ENCODE measurements around the gene FAM222A.
"Not testable (repeated sequence)": the region's sequence is repeated elsewhere in the genome, so short reads cannot be mapped to it uniquely, and the experiment has no call there.

FAM222A gene

DNA sequence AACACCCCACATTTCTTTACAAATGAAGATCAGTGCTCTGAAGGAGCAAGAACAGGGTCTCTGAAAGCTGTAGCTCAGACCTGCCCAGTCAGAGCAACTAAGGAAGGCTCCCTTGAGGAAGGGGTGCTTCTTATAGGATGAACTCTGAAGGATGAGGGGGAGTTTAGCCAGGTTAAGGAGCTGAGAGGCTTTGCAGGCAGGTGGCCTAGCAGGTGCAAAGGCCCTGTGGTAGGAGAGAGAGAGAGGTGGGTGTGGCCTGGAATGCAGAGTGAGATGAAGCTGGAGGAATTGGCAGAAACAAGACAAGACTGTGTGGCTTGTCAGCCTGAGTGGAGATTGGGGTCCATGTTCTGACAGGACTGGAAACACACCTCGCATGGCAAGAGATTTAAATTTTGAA is 20.5 kb upstream of the FAM222A start:
- Histone ChIP-seq H3K27me3 (ENCODE audit: control insufficient read depth, insufficient read depth, low read length, poor library complexity, severe bottlenecking) (no peaks in the 10 kb centered on the region), H3K36me3 (ENCODE audit: control insufficient read depth, insufficient read depth, low read length) (no peaks in the 10 kb centered on the region), H3K9me3 (ENCODE audit: control insufficient read depth, low read length) (no peaks in the 10 kb centered on the region), H3K4me1 (ENCODE audit: control insufficient read depth, insufficient read depth, low read length) (peaks cover 15% of the 10 kb centered on the region), H3K4me3 (ENCODE audit: insufficient read depth, low read depth, low read length) (no peak overlapping the region), H3K27ac (ENCODE audit: insufficient read depth, low read depth, low read length, poor library complexity, severe bottlenecking) (no peak overlapping the region)
- 77 to 100% methylated on average over 1 of the region's 1 CpG for WGBS, 2 experiments

GRCh38 chr12:109693653-109694600 is 19.7 kb upstream of the FAM222A start:
- Histone ChIP-seq H3K4me1 (ENCODE audit: control insufficient read depth, insufficient read depth, low read length) (peaks cover 16% of the 10 kb centered on the region), H3K27me3 (ENCODE audit: control insufficient read depth, insufficient read depth, low read length, poor library complexity, severe bottlenecking) (no peaks in the 10 kb centered on the region), H3K4me3 (ENCODE audit: insufficient read depth, low read depth, low read length) (no peak overlapping the region), H3K9me3 (ENCODE audit: control insufficient read depth, low read length) (no peaks in the 10 kb centered on the region), H3K27ac (ENCODE audit: insufficient read depth, low read depth, low read length, poor library complexity, severe bottlenecking) (no peak overlapping the region), H3K36me3 (ENCODE audit: control insufficient read depth, insufficient read depth, low read length) (no peaks in the 10 kb centered on the region)
- 66 to 78% methylated on average over 9 to 11 of the region's 11 CpGs for WGBS, 2 experiments

- not testable (repeated sequence) for H3K9me3 ChIP-seq (ENCODE audit: control insufficient read depth, low read length); H3K27ac ChIP-seq (ENCODE audit: insufficient read depth, low read depth, low read length, poor library complexity, severe bottlenecking); H3K36me3 ChIP-seq (ENCODE audit: control insufficient read depth, insufficient read depth, low read length); H3K4me3 ChIP-seq (ENCODE audit: insufficient read depth, low read depth, low read length); H3K27me3 ChIP-seq (ENCODE audit: control insufficient read depth, insufficient read depth, low read length, poor library complexity, severe bottlenecking)
- 80 to 92% methylated on average over 5 to 6 of the region's 6 CpGs for WGBS, 2 experiments
- H3K4me1 ChIP-seq (ENCODE audit: control insufficient read depth, insufficient read depth, low read length), result peaks cover 16% of the 10 kb centered on the region
Measured at GRCh38 chr12:109694629-109695028, 19.0 kb upstream of the FAM222A start.

DNA sequence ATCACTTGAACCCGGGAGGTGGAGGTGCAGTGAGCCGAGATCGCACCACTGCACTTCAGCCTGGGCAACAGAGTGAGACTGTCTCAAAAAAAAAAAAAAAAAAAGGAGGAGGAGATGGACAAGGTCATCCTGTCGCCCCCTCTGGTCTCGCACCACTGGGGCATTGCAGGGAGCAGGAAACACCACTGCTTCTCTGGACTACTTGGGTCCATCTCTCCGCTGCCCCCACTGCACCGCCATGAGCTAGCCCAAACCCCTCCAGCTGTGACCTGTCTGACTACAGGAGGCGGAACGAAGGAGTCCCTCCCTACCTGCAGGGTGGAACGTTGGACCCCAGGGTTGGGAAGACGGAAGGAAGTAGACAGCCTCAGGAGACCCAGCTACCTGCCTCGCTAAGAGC is 18.2 kb upstream of the FAM222A start:
- H3K4me1 ChIP-seq (ENCODE audit: control insufficient read depth, insufficient read depth, low read length), result peaks cover 16% of the 10 kb centered on the region
- no peaks in the 10 kb centered on the region for H3K9me3 ChIP-seq (ENCODE audit: control insufficient read depth, low read length)
- 86 to 87% methylated on average over 12 of the region's 12 CpGs for WGBS, 2 experiments
- H3K27me3 ChIP-seq (ENCODE audit: control insufficient read depth, insufficient read depth, low read length, poor library complexity, severe bottlenecking), result no peaks in the 10 kb centered on the region
- no peak overlapping the region for H3K27ac ChIP-seq (ENCODE audit: insufficient read depth, low read depth, low read length, poor library complexity, severe bottlenecking)
- H3K36me3 ChIP-seq (ENCODE audit: control insufficient read depth, insufficient read depth, low read length), result no peaks in the 10 kb centered on the region
- no peak overlapping the region for H3K4me3 ChIP-seq (ENCODE audit: insufficient read depth, low read depth, low read length)

DNA sequence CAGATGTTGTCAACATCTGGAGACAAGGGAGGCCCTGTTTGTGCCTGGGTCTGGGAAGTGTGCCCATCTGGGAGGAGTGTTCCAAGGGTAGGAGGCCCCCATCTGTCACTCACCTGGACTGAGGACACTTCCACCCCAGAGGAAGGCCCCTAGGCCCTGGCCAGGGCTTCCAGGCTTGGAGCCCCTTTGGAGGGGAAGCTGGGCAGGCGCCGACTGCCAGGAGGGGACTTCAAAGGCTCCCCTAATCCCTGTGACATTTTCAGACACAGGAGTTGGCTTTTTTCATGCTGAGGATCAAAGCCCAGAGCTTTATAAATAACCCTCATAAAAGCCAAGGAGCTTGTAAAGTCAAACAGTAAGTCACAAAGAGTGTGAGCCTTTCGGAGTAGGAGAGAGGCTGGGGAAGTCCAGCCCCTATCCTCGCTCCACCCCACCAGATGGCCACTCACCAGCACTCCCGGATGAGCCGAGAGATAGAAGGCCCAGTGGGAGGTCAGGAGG is 17.6 kb upstream of the FAM222A start:
- Histone ChIP-seq H3K9me3 (ENCODE audit: control insufficient read depth, low read length) (no peaks in the 10 kb centered on the region), H3K36me3 (ENCODE audit: control insufficient read depth, insufficient read depth, low read length) (no peaks in the 10 kb centered on the region), H3K4me3 (ENCODE audit: insufficient read depth, low read depth, low read length) (no peak overlapping the region), H3K27ac (ENCODE audit: insufficient read depth, low read depth, low read length, poor library complexity, severe bottlenecking) (peak overlapping the region; percentile 46), H3K4me1 (ENCODE audit: control insufficient read depth, insufficient read depth, low read length) (peaks cover 19% of the 10 kb centered on the region), H3K27me3 (ENCODE audit: control insufficient read depth, insufficient read depth, low read length, poor library complexity, severe bottlenecking) (no peaks in the 10 kb centered on the region)
- WGBS, 2 experiments, result 28% methylated on average over 6 of the region's 6 CpGs

GRCh38 chr12:109696485-109697269 is 16.9 kb upstream of the FAM222A start:
- peak overlapping the region; percentile 46 for H3K27ac ChIP-seq (ENCODE audit: insufficient read depth, low read depth, low read length, poor library complexity, severe bottlenecking)
- H3K27me3 ChIP-seq (ENCODE audit: control insufficient read depth, insufficient read depth, low read length, poor library complexity, severe bottlenecking), result no peaks in the 10 kb centered on the region
- WGBS, 2 experiments, result 81 to 85% methylated on average over 6 of the region's 6 CpGs
- no peaks in the 10 kb centered on the region for H3K36me3 ChIP-seq (ENCODE audit: control insufficient read depth, insufficient read depth, low read length)
- H3K9me3 ChIP-seq (ENCODE audit: control insufficient read depth, low read length), result no peaks in the 10 kb centered on the region
- H3K4me1 ChIP-seq (ENCODE audit: control insufficient read depth, insufficient read depth, low read length), result peaks cover 23% of the 10 kb centered on the region
- H3K4me3 ChIP-seq (ENCODE audit: insufficient read depth, low read depth, low read length), result no peak overlapping the region

- H3K36me3 ChIP-seq (ENCODE audit: control insufficient read depth, insufficient read depth, low read length), result no peaks in the 10 kb centered on the region
- H3K27me3 ChIP-seq (ENCODE audit: control insufficient read depth, insufficient read depth, low read length, poor library complexity, severe bottlenecking), result no peaks in the 10 kb centered on the region
- H3K9me3 ChIP-seq (ENCODE audit: control insufficient read depth, low read length), result no peaks in the 10 kb centered on the region
- 80 to 99% methylated on average over 2 of the region's 2 CpGs for WGBS, 2 experiments
- H3K27ac ChIP-seq (ENCODE audit: insufficient read depth, low read depth, low read length, poor library complexity, severe bottlenecking), result no peak overlapping the region
- no peak overlapping the region for H3K4me3 ChIP-seq (ENCODE audit: insufficient read depth, low read depth, low read length)
- peaks cover 23% of the 10 kb centered on the region for H3K4me1 ChIP-seq (ENCODE audit: control insufficient read depth, insufficient read depth, low read length)
Measured at GRCh38 chr12:109697270-109697553, 16.4 kb upstream of the FAM222A start.

- Histone ChIP-seq H3K4me3 (ENCODE audit: insufficient read depth, low read depth, low read length) (no peak overlapping the region), H3K36me3 (ENCODE audit: control insufficient read depth, insufficient read depth, low read length) (no peaks in the 10 kb centered on the region), H3K27ac (ENCODE audit: insufficient read depth, low read depth, low read length, poor library complexity, severe bottlenecking) (no peak overlapping the region), H3K9me3 (ENCODE audit: control insufficient read depth, low read length) (no peaks in the 10 kb centered on the region), H3K27me3 (ENCODE audit: control insufficient read depth, insufficient read depth, low read length, poor library complexity, severe bottlenecking) (no peaks in the 10 kb centered on the region), H3K4me1 (ENCODE audit: control insufficient read depth, insufficient read depth, low read length) (peaks cover 23% of the 10 kb centered on the region)
- WGBS, 2 experiments, result 84 to 87% methylated on average over 11 of the region's 11 CpGs
Measured at GRCh38 chr12:109697877-109698468, 15.7 kb upstream of the FAM222A start.

GRCh38 chr12:109698820-109699219 is 14.8 kb upstream of the FAM222A start:
- no peaks in the 10 kb centered on the region for H3K9me3 ChIP-seq (ENCODE audit: control insufficient read depth, low read length)
- 84 to 92% methylated on average over 7 of the region's 7 CpGs for WGBS, 2 experiments
- H3K27me3 ChIP-seq (ENCODE audit: control insufficient read depth, insufficient read depth, low read length, poor library complexity, severe bottlenecking), result no peaks in the 10 kb centered on the region
- H3K36me3 ChIP-seq (ENCODE audit: control insufficient read depth, insufficient read depth, low read length), result no peaks in the 10 kb centered on the region
- peaks cover 23% of the 10 kb centered on the region for H3K4me1 ChIP-seq (ENCODE audit: control insufficient read depth, insufficient read depth, low read length)
- no peak overlapping the region for H3K4me3 ChIP-seq (ENCODE audit: insufficient read depth, low read depth, low read length)
- no peak overlapping the region for H3K27ac ChIP-seq (ENCODE audit: insufficient read depth, low read depth, low read length, poor library complexity, severe bottlenecking)

- Histone ChIP-seq H3K4me3 (ENCODE audit: insufficient read depth, low read depth, low read length) (no peak overlapping the region), H3K27me3 (ENCODE audit: control insufficient read depth, insufficient read depth, low read length, poor library complexity, severe bottlenecking) (no peaks in the 10 kb centered on the region), H3K4me1 (ENCODE audit: control insufficient read depth, insufficient read depth, low read length) (peaks cover 19% of the 10 kb centered on the region), H3K27ac (ENCODE audit: insufficient read depth, low read depth, low read length, poor library complexity, severe bottlenecking) (no peak overlapping the region), H3K9me3 (ENCODE audit: control insufficient read depth, low read length) (no peaks in the 10 kb centered on the region), H3K36me3 (ENCODE audit: control insufficient read depth, insufficient read depth, low read length) (no peaks in the 10 kb centered on the region)
- 78% methylated on average over 6 of the region's 6 CpGs for WGBS, 2 experiments
Measured at GRCh38 chr12:109701064-109701463, 12.6 kb upstream of the FAM222A start.
